Activated CD4-positive, alpha-beta T cell treated with anti-CD3 and anti-CD28 coated beads, Interleukin-2, amount 10 ng/mL, durations not matched to agents 7 days and 5 days (primary cell): ENCODE results near the gene CPPED1. TPM values are rescaled to one million over a fixed set of nuclear protein-coding genes. Genes with fewer than 3 reads are reported as not detected.

ENCODE experiments used
- CTCF ChIA-PET: fragments of 350-600 bp; sonication (Branson Sonifier 250); formaldehyde crosslinking; loops from one replicate; lab custom pipeline; 2021; ENCODE audit warnings: antibody characterized with exemption; lab: Charles Lee
- POLR2A ChIA-PET: fragments of 350-600 bp; sonication (Branson Sonifier 250); formaldehyde crosslinking; loops from one replicate; lab custom pipeline; 2021; ENCODE audit warnings: antibody characterized with exemption; lab: Charles Lee
- DNase-seq: peaks from one replicate; pipeline ENCODE4 v3.0.0-alpha.2; 2020
- H3K27ac Mint-ChIP-seq: one replicate; pipeline ENCODE4 v1.8.0; 2021; ENCODE audit warnings: mild to moderate bottlenecking, moderate library complexity, mixed read lengths
- H3K27me3 Mint-ChIP-seq: one replicate; pipeline ENCODE4 v1.8.0; 2021; ENCODE audit warnings: mixed read lengths
- H3K36me3 Mint-ChIP-seq: one replicate; pipeline ENCODE4 v1.8.0; 2021; ENCODE audit warnings: low read depth, mixed read lengths
- H3K4me1 Mint-ChIP-seq: one replicate; pipeline ENCODE4 v1.8.0; 2021; ENCODE audit warnings: mixed read lengths
- H3K4me3 Mint-ChIP-seq: one replicate; pipeline ENCODE4 v1.8.0; 2021; ENCODE audit warnings: mild to moderate bottlenecking, moderate library complexity, mixed read lengths
- H3K9me3 Mint-ChIP-seq: one replicate; pipeline ENCODE4 v1.8.0; 2021; ENCODE audit warnings: mixed read lengths
- total RNA-seq, 2 experiments: library from RNA; stranded (reverse); gene quantifications; one replicate each; pipeline ENCODE4 v1.2.3, GENCODE V29; 2021

CPPED1 gene
- total RNA-seq, 2 experiments from 2014 or later = 15.7 to 17.1 TPM

GRCh38 chr16:12709807-12710206, 93.9 kb downstream of the CPPED1 start:
- Mint-ChIP-seq H3K36me3 (peaks cover 2% of the 10 kb centered on the region), H3K9me3 (peaks cover 7% of the 10 kb centered on the region), H3K27ac (no peak overlapping the region), H3K4me3 (no peak overlapping the region), H3K27me3 (no peaks in the 10 kb centered on the region), H3K4me1 (no peaks in the 10 kb centered on the region)
- DNase-seq = no peak
- POLR2A ChIA-PET = no interaction called here
- CTCF ChIA-PET = interaction anchor here (0.6 to 1.8 kb wide), 3 partner anchors 33 to 300 kb away, joined by 3 to 7 read pairs (median 3); no protein-coding TSS in a partner anchor

- Mint-ChIP-seq H3K27ac (no peak overlapping the region), H3K4me3 (no peak overlapping the region), H3K9me3 (no peaks in the 10 kb centered on the region), H3K36me3 (peaks cover 2% of the 10 kb centered on the region), H3K4me1 (no peaks in the 10 kb centered on the region), H3K27me3 (no peaks in the 10 kb centered on the region)
- CTCF ChIA-PET = interaction anchor here (0.6 to 1.8 kb wide), 2 partner anchors 12 to 34 kb away, joined by 4 to 7 read pairs; no protein-coding TSS in a partner anchor
- no peak for DNase-seq
- POLR2A ChIA-PET = no interaction called here
Observed at GRCh38 chr16:12708266-12708665, 95.4 kb downstream of the CPPED1 start.

GRCh38 chr16:12706628-12707027, 97.1 kb downstream of the CPPED1 start:
- Mint-ChIP-seq H3K4me3 (no peak overlapping the region), H3K27me3 (no peaks in the 10 kb centered on the region), H3K9me3 (no peaks in the 10 kb centered on the region), H3K27ac (peak overlapping the region; percentile 36), H3K36me3 (peaks cover 2% of the 10 kb centered on the region), H3K4me1 (no peaks in the 10 kb centered on the region)
- DNase-seq = no peak
- CTCF ChIA-PET = no interaction called here
- POLR2A ChIA-PET = no interaction called here

- Mint-ChIP-seq H3K27me3 (no peaks in the 10 kb centered on the region), H3K4me3 (no peak overlapping the region), H3K9me3 (no peaks in the 10 kb centered on the region)
Observed at GRCh38 chr16:12704492-12705111, 99.1 kb downstream of the CPPED1 start.

GRCh38 chr16:12703935-12704334, 99.8 kb downstream of the CPPED1 start:
- Mint-ChIP-seq H3K9me3 (no peaks in the 10 kb centered on the region), H3K4me3 (no peak overlapping the region), H3K27me3 (no peaks in the 10 kb centered on the region), H3K27ac (no peak overlapping the region), H3K36me3 (peaks cover 7% of the 10 kb centered on the region), H3K4me1 (peaks cover 9% of the 10 kb centered on the region)
- ChIA-PET CTCF (no interaction called here), POLR2A (no interaction called here)
- no peak for DNase-seq

More at GRCh38 chr16:12704492-12705111, 99.1 kb downstream of the CPPED1 start:
- Mint-ChIP-seq H3K4me1 (peaks cover 5% of the 10 kb centered on the region), H3K27ac (no peak overlapping the region), H3K36me3 (peaks cover 7% of the 10 kb centered on the region)
- ChIA-PET POLR2A (no interaction called here), CTCF (no interaction called here)
- DNase-seq = no peak

- POLR2A ChIA-PET = no interaction called here
- no peak overlapping the region for H3K27ac Mint-ChIP-seq
- peaks cover 14% of the 10 kb centered on the region for H3K4me1 Mint-ChIP-seq
Observed at GRCh38 chr16:12700161-12700560, 103.5 kb downstream of the CPPED1 start.

GRCh38 chr16:12699161-12699560, 104.5 kb downstream of the CPPED1 start:
- DNase-seq = no peak
- POLR2A ChIA-PET = no interaction called here
- peaks cover 14% of the 10 kb centered on the region for H3K4me1 Mint-ChIP-seq
- no peaks in the 10 kb centered on the region for H3K27me3 Mint-ChIP-seq
- H3K4me3 Mint-ChIP-seq = no peak overlapping the region
- peaks cover 2% of the 10 kb centered on the region for H3K9me3 Mint-ChIP-seq
- CTCF ChIA-PET = no interaction called here
- no peak overlapping the region for H3K27ac Mint-ChIP-seq
- H3K36me3 Mint-ChIP-seq = peaks cover 22% of the 10 kb centered on the region

More at GRCh38 chr16:12700161-12700560, 103.5 kb downstream of the CPPED1 start:
- CTCF ChIA-PET = no interaction called here
- Mint-ChIP-seq H3K4me3 (no peak overlapping the region), H3K9me3 (peaks cover 2% of the 10 kb centered on the region), H3K36me3 (peaks cover 22% of the 10 kb centered on the region), H3K27me3 (no peaks in the 10 kb centered on the region)
- no peak for DNase-seq

GRCh38 chr16:12697437-12697836, 106.2 kb downstream of the CPPED1 start:
- H3K4me3 Mint-ChIP-seq = no peak overlapping the region
- no peaks in the 10 kb centered on the region for H3K27me3 Mint-ChIP-seq
- ChIA-PET CTCF (no interaction called here), POLR2A (no interaction called here)
- peaks cover 2% of the 10 kb centered on the region for H3K9me3 Mint-ChIP-seq
- peaks cover 22% of the 10 kb centered on the region for H3K36me3 Mint-ChIP-seq
- no peak for DNase-seq
- H3K4me1 Mint-ChIP-seq = peaks cover 14% of the 10 kb centered on the region
- H3K27ac Mint-ChIP-seq = no peak overlapping the region

GRCh38 chr16:12695454-12695853, 108.2 kb downstream of the CPPED1 start:
- Mint-ChIP-seq H3K27me3 (no peaks in the 10 kb centered on the region), H3K4me3 (no peak overlapping the region), H3K27ac (no peak overlapping the region), H3K9me3 (peaks cover 2% of the 10 kb centered on the region), H3K36me3 (peaks cover 19% of the 10 kb centered on the region), H3K4me1 (peaks cover 17% of the 10 kb centered on the region)
- ChIA-PET POLR2A (no interaction called here), CTCF (interaction anchor here (0.7 to 1.0 kb wide), 3 partner anchors 10 to 101 kb away, joined by 3 to 5 read pairs (median 4); no protein-coding TSS in a partner anchor)
- no peak for DNase-seq

- POLR2A ChIA-PET = no interaction called here
- peak overlapping the region; percentile 19 for H3K27ac Mint-ChIP-seq
Observed at GRCh38 chr16:12690024-12690423, 113.7 kb downstream of the CPPED1 start.

GRCh38 chr16:12688951-12689850, 114.5 kb downstream of the CPPED1 start:
- peaks cover 5% of the 10 kb centered on the region for H3K36me3 Mint-ChIP-seq
- H3K27ac Mint-ChIP-seq = peak overlapping the region; percentile 32
- H3K9me3 Mint-ChIP-seq = no peaks in the 10 kb centered on the region
- ChIA-PET POLR2A (no interaction called here), CTCF (interaction anchor here (0.8 to 0.9 kb wide), 3 partner anchors 9 to 28 kb away, joined by 3 to 4 read pairs (median 3); no protein-coding TSS in a partner anchor)
- peak; percentile 54 for DNase-seq
- H3K4me3 Mint-ChIP-seq = no peak overlapping the region
- no peaks in the 10 kb centered on the region for H3K27me3 Mint-ChIP-seq
- peaks cover 22% of the 10 kb centered on the region for H3K4me1 Mint-ChIP-seq

More at GRCh38 chr16:12690024-12690423, 113.7 kb downstream of the CPPED1 start:
- Mint-ChIP-seq H3K4me3 (no peak overlapping the region), H3K4me1 (peaks cover 22% of the 10 kb centered on the region), H3K27me3 (no peaks in the 10 kb centered on the region), H3K36me3 (peaks cover 5% of the 10 kb centered on the region), H3K9me3 (no peaks in the 10 kb centered on the region)
- no peak for DNase-seq
- CTCF ChIA-PET = interaction anchor here (0.8 kb wide), 1 partner anchor 13 kb away, joined by 3 read pairs; no protein-coding TSS in a partner anchor

- CTCF ChIA-PET = interaction anchor here (1.3 kb wide), 1 partner anchor 10 kb away, joined by 3 read pairs; no protein-coding TSS in a partner anchor
- Mint-ChIP-seq H3K27ac (no peak overlapping the region), H3K4me1 (peaks cover 22% of the 10 kb centered on the region), H3K27me3 (no peaks in the 10 kb centered on the region), H3K9me3 (no peaks in the 10 kb centered on the region), H3K36me3 (peaks cover 5% of the 10 kb centered on the region), H3K4me3 (no peak overlapping the region)
- POLR2A ChIA-PET = no interaction called here
- DNase-seq = no peak
Observed at GRCh38 chr16:12685806-12686205, 117.9 kb downstream of the CPPED1 start.
